ENCODE results near the gene PLK3. TPM values are rescaled to one million over a fixed set of nuclear protein-coding genes. Genes with fewer than 3 reads are reported as not detected.
"Not testable (repeated sequence)": the region's sequence is repeated elsewhere in the genome, so short reads cannot be mapped to it uniquely, and the experiment has no call there.

Gene PLK3
- total RNA-seq, 4 donors from 2014 or later, result 27.6 to 156 (median 73.9) TPM

DNA sequence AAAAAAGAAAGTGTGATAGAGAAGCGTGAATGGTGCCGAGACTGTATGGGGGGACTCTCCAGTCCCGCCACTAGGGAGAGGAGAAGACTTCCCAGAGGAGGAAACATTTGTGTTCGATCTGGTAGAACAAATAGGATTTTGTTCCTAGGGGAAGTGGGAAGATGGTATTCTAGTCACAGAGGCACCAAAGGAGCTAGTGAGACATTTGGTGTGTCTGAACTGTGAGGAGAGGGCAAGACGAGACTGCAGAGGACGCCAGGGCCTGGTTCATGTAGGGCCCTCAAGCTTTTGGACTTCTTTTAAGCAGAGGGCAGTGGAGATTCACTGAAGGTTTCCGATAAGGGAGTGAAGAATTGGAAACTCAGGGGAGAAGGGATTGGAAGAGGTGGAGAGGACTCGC lies 11.1 kb downstream of the PLK3 start:
- TF ChIP-seq, protein P1, sequence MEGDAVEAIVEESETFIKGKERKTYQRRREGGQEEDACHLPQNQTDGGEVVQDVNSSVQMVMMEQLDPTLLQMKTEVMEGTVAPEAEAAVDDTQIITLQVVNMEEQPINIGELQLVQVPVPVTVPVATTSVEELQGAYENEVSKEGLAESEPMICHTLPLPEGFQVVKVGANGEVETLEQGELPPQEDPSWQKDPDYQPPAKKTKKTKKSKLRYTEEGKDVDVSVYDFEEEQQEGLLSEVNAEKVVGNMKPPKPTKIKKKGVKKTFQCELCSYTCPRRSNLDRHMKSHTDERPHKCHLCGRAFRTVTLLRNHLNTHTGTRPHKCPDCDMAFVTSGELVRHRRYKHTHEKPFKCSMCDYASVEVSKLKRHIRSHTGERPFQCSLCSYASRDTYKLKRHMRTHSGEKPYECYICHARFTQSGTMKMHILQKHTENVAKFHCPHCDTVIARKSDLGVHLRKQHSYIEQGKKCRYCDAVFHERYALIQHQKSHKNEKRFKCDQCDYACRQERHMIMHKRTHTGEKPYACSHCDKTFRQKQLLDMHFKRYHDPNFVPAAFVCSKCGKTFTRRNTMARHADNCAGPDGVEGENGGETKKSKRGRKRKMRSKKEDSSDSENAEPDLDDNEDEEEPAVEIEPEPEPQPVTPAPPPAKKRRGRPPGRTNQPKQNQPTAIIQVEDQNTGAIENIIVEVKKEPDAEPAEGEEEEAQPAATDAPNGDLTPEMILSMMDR (IDR thresholded peaks at IDR 0.05), result no peak
- no peak for DNase-seq (ENCODE audit: low spot score)

DNA sequence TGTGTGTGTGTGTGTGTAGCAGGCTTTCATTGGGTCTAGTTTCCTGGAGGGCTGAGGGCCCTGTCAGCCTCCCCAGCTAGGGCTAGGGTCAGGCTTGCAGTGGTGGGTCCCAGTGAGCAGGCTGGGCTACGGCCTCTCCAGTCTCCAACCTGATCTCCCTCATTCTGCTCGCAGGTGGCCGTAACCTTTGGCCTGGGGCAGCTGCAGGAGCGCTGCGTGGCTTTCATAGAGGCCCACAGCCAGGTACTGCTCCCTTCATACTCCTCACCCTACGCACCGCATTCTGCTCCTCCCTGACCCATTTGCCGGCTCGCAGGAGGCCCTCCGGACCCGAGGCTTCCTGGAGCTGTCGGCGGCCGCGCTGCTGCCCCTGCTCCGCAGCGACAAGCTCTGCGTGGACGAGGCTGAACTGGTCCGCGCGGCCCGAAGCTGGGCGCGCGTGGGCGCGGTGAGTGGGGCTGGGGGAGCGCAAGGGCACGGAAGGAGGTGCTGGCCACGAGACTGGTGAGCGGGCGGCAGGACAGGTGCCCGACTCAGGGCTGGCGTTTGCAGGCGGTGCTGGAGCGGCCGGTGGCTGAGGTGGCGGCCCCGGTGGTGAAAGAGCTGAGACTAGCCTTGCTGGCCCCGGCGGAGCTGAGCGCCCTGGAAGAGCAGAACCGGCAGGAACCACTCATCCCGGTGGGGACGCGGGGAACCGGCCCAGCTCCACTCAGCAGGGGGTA lies 12.8 kb downstream of the PLK3 start:
- TF ChIP-seq, protein P1 (IDR thresholded peaks at IDR 0.05), result no peak
- DNase-seq (ENCODE audit: low spot score) (no peak), ATAC-seq (ENCODE audit: low FRiP score) (no peak)

More for the DNA sequence above, 11.1 kb downstream of the PLK3 start:
- ATAC-seq (ENCODE audit: low FRiP score), result no peak

DNA sequence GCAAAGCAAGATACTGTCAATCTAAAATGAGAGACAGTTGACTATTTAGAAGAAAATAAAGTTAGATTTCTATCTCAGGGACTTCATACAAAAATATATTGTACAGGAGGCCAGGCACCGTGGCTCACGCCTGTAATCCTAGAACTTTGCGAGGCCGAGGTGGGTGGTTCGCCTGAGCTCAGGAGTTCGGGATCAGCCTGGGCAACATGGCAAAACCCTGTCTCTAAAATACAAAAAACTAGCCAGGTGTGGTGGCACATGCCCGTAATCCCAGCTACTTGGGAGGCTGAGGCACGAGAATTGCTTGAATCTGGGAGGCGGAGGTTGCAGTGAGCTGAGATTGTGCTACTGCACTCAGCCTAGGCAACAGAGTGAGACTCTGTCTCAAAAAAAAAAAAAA lies 15.7 kb downstream of the PLK3 start:
- not testable (repeated sequence) for DNase-seq (ENCODE audit: low spot score); ATAC-seq (ENCODE audit: low FRiP score)

DNA sequence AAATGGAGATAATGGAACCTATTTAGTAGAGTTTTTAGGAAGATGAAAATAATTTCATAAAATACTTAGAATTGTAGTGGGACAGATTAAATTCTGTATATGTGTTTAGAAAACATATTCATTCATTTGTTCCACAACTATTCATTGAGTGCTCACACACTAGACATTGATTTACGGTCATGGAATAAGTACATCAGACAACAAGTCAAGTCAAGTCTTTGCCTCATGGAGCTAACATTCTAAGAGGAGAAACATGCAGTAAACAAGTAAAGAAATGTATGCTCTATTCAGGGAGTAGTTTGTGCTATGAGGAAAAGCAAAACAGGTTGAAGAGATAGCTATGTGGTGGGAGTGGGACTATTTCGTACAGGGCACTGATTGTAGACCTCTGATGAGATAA lies 17.1 kb downstream of the PLK3 start:
- DNase-seq (ENCODE audit: low spot score) (no peak), ATAC-seq (ENCODE audit: low FRiP score) (no peak)
- TF ChIP-seq, protein P1 (IDR thresholded peaks at IDR 0.05), result no peak

DNA sequence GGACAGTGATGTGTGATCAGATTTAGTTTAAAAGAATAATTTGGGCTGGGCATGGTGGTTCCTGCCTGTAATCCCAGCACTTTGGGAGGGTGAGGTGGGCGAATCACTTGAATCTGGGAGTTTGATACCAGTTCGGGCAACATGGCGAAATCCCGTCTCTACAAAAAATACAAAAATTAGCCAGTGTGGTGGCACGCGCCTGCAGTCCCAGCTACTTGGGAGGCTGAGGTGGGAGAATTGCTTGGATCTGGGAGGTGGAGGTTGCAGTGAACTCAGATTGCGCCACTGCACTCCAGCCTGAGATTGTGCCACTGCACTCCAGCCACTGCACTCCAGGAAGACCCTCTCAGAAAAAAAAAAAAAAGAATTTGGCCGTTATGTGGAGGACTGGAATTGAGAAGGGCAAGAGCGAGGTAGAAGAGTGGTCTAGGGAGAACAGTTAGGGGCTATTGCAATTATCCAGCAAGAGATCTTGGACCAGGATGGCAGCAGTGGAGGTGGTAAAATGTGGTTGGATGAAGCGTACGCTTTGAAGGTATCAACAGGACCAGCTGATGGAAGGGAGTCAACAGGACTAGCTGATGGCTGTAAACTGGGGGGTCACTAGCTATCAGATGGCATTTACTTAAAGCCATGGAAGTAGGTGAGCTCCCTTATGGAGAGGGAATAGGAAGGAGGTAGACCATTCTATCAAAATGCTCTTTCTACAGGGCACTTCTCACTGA lies 17.8 kb downstream of the PLK3 start:
- no peak for ATAC-seq (ENCODE audit: low FRiP score)
- DNase-seq (ENCODE audit: low spot score), result no peak
- TF ChIP-seq, protein P1 (IDR thresholded peaks at IDR 0.05), result no peak

DNA sequence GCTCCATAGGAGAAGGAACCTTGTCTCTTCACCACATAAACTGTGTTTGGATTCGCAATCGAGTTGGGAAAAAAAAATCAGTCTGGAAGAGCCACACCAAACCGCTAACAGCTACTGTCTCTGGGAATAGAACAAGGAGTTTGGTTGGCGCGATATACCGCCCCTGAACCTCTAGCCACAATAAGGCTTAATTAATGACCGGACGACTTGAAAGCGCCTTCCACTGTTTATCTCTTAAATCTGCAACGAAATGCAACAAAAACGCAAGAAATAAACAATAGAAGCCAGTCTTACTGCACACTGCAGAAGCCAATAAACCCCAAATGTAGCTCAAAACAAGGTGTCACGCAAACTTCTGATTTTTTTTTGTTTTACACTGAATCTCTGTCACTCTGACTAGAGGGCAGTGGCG lies 19.0 kb downstream of the PLK3 start:
- DNase-seq (ENCODE audit: low spot score) (no peak), ATAC-seq (ENCODE audit: low FRiP score) (peak; percentile 7)
- TF ChIP-seq, protein P1 (IDR thresholded peaks at IDR 0.05), result no peak

DNA sequence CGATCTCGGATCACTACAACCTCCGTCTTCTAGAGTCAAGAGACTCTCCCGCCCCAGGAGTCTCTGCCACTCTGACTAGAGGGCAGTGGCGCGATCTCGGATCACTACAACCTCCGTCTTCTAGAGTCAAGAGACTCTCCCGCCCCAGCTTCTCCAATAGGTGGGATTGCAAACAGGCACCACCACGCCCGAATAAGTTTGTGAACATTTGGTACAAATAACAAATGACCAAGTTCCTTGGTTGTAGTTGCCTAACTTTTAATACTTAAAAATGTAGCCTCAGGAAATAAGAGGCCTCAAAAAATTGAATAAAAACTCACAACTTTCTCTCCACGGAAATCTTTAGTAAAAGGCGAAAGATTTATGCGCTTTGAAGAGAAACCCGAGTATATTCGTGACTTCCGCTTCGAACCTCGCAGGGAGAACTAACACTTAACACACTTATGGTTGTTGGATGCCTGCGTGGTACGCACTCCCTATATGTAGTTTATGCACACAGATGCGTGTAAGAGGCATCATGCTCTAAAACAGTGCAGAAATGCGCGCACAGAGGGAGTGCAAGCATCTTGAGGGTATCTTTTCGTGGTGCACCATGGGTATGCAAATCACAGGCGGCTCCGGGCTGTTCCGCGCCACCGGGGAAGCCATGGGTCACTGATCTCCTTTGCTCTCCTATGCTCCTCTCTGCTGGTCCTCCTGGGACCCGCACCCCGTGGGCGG lies 19.6 kb downstream of the PLK3 start:
- no peak for DNase-seq (ENCODE audit: low spot score)
- peak; percentile 61 for ATAC-seq (ENCODE audit: low FRiP score)
- TF ChIP-seq, protein P1 (IDR thresholded peaks at IDR 0.05), result no peak

Data from omental fat pad (tissue), 4 donors.